Measurements from ENCODE around the gene SULT4A1. TPM values are rescaled to one million over a fixed set of nuclear protein-coding genes. Genes with fewer than 3 reads are reported as not detected.

SULT4A1 gene
- total RNA-seq, 4 donors from 2014 or later: 0.25 to 0.46 TPM; not detected in 2

GRCh38 chr22:43798492-43798891, 63.8 kb downstream of the SULT4A1 start:
- DNase-seq (ENCODE audit: low spot score): no peak
- ATAC-seq (ENCODE audit: low FRiP score): no peak
- TF ChIP-seq CTCF (IDR thresholded peaks at IDR 0.05): no peak

GRCh38 chr22:43796567-43796966, 65.7 kb downstream of the SULT4A1 start:
- DNase-seq (ENCODE audit: low spot score): no peak
- TF ChIP-seq CTCF (IDR thresholded peaks at IDR 0.05): no peak
- no peak for ATAC-seq (ENCODE audit: low FRiP score)

GRCh38 chr22:43795320-43795719, 67.0 kb downstream of the SULT4A1 start:
- TF ChIP-seq CTCF (IDR thresholded peaks at IDR 0.05): no peak
- DNase-seq (ENCODE audit: low spot score) (no peak), ATAC-seq (ENCODE audit: low FRiP score) (no peak)

DNA sequence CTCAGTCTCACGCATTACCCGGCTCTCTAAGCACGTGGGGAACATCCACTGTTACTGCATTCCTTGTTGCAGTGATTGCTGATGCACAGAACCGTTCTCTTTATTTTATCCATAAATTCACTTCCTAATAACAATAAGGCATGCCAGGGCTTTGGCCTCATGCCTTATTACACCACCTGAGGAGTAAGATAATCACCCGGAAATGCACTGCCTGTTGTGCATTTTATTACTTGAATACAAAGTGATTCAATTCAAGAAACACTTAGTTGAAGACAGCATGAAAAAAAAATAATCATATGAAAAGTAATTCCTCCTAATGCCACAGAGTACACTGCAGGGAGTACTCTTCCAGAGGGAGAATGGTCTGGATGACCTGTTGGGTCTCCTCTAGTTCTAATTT, 69.4 kb downstream of the SULT4A1 start:
- no peak for TF ChIP-seq CTCF (IDR thresholded peaks at IDR 0.05)
- no peak for DNase-seq (ENCODE audit: low spot score)
- ATAC-seq (ENCODE audit: low FRiP score): no peak

GRCh38 chr22:43789452-43789851, 72.9 kb downstream of the SULT4A1 start:
- DNase-seq (ENCODE audit: low spot score) (peak; percentile 43), ATAC-seq (ENCODE audit: low FRiP score) (peak; percentile 98)
- no peak for TF ChIP-seq CTCF (IDR thresholded peaks at IDR 0.05)

GRCh38 chr22:43783777-43784176, 78.5 kb downstream of the SULT4A1 start:
- DNase-seq (ENCODE audit: low spot score) (no peak), ATAC-seq (ENCODE audit: low FRiP score) (no peak)
- no peak for TF ChIP-seq CTCF (IDR thresholded peaks at IDR 0.05)

GRCh38 chr22:43782448-43782847, 79.9 kb downstream of the SULT4A1 start:
- no peak for DNase-seq (ENCODE audit: low spot score)
- ATAC-seq (ENCODE audit: low FRiP score): no peak
- no peak for TF ChIP-seq CTCF (IDR thresholded peaks at IDR 0.05)
